GM23338 (cell line): Measurements from ENCODE around the gene NUB1. TPM values are rescaled to one million over a fixed set of nuclear protein-coding genes. Genes with fewer than 3 reads are reported as not detected.

ENCODE experiments used
- ATAC-seq: fragments of 200-7000 bp; cut with Tn5 transposase; 3 replicates; pipeline ENCODE4 v1.9.1; 2020
- DNase-seq: peaks from one replicate; pipeline ENCODE4 v3.0.0-alpha.2; 2015; ENCODE audit warnings: low spot score
- H2AFZ ChIP-seq: fragments of 200-600 bp; sonication (generic); 2 replicates; pipeline ENCODE4 v1.8.0; 2016; ENCODE audit warnings: antibody characterized with exemption, mild to moderate bottlenecking, moderate library complexity
- H3F3A ChIP-seq: fragments of 200-600 bp; sonication (generic); replicated peaks from 2 replicates; pipeline ENCODE4 v1.8.0; 2017; ENCODE audit warnings: antibody characterized with exemption, mixed run types, low read depth
- H3K27ac ChIP-seq: fragments of 200-600 bp; sonication (generic); 2 replicates; pipeline ENCODE4 v1.6.1; 2016; ENCODE audit warnings: low read depth
- H3K27me3 ChIP-seq: fragments of 200-600 bp; sonication (generic); 2 replicates; pipeline ENCODE4 v1.8.0; 2016; ENCODE audit warnings: mild to moderate bottlenecking, mixed run types, moderate library complexity; ENCODE audit not compliant: insufficient read depth
- H3K36me3 ChIP-seq: fragments of 200-600 bp; sonication (generic); 2 replicates; pipeline ENCODE4 v1.8.0; 2016; ENCODE audit warnings: mild to moderate bottlenecking; ENCODE audit not compliant: insufficient read depth
- H3K4me1 ChIP-seq: fragments of 200-600 bp; sonication (generic); 2 replicates; pipeline ENCODE4 v1.8.0; 2016; ENCODE audit warnings: mild to moderate bottlenecking, moderate library complexity; ENCODE audit not compliant: insufficient read depth
- H3K4me2 ChIP-seq: fragments of 200-600 bp; sonication (generic); 2 replicates; pipeline ENCODE4 v1.7.1; 2017; ENCODE audit warnings: mixed run types
- H3K4me3 ChIP-seq: fragments of 200-600 bp; sonication (generic); 2 replicates; pipeline ENCODE4 v1.6.1; 2016; ENCODE audit warnings: mixed run types
- H3K79me2 ChIP-seq: fragments of 200-600 bp; sonication (generic); replicated peaks from 2 replicates; pipeline ENCODE4 v1.8.0; 2017; ENCODE audit warnings: mild to moderate bottlenecking; ENCODE audit not compliant: insufficient read depth
- H3K9me2 ChIP-seq: fragments of 200-600 bp; sonication (generic); 2 replicates; pipeline ENCODE4 v1.8.0; 2017; ENCODE audit not compliant: insufficient read depth
- H4K20me1 ChIP-seq: fragments of 200-600 bp; sonication (generic); replicated peaks from 2 replicates; pipeline ENCODE4 v1.8.0; 2017; ENCODE audit warnings: mild to moderate bottlenecking; ENCODE audit not compliant: insufficient read depth
- H3K27ac Mint-ChIP-seq: 2 replicates; pipeline ENCODE4 v1.8.0; 2020; ENCODE audit warnings: inconsistent platforms, mild to moderate bottlenecking, moderate library complexity, mixed read lengths
- H3K27me3 Mint-ChIP-seq: 3 replicates; pipeline ENCODE4 v1.8.0; 2022; ENCODE audit warnings: low read depth, mild to moderate bottlenecking, moderate library complexity, mixed read lengths, inconsistent platforms; ENCODE audit not compliant: insufficient read depth, poor library complexity
- H3K36me3 Mint-ChIP-seq: 3 replicates; pipeline ENCODE4 v1.8.0; 2021; ENCODE audit warnings: low read depth, mild to moderate bottlenecking, inconsistent platforms, moderate library complexity, mixed read lengths
- H3K4me1 Mint-ChIP-seq: 3 replicates; pipeline ENCODE4 v1.8.0; 2020; ENCODE audit warnings: mild to moderate bottlenecking, inconsistent platforms, mixed read lengths
- H3K4me3 Mint-ChIP-seq: 3 replicates; pipeline ENCODE4 v1.8.0; 2021; ENCODE audit warnings: moderate library complexity, mild to moderate bottlenecking, inconsistent platforms, mixed read lengths
- H3K9me3 Mint-ChIP-seq: 3 replicates; pipeline ENCODE4 v1.8.0; 2020; ENCODE audit warnings: moderate library complexity, mild to moderate bottlenecking, inconsistent platforms, mixed read lengths
- ETS1 ChIP-seq: IDR thresholded peaks from 2 replicates; pipeline ENCODE4 v1.6.1; 2016; ENCODE audit warnings: antibody characterized with exemption
- EZH2phosphoT487 ChIP-seq: fragments of 200-600 bp; sonication (generic); IDR thresholded peaks from one replicate; pipeline ENCODE4 v1.8.1; 2018; ENCODE audit warnings: antibody characterized with exemption; ENCODE audit not compliant: unreplicated experiment
- JUNB ChIP-seq: IDR thresholded peaks from one replicate; pipeline ENCODE4 v1.6.1; 2016; ENCODE audit warnings: antibody characterized with exemption; ENCODE audit not compliant: unreplicated experiment
- NANOG ChIP-seq: IDR thresholded peaks from 2 replicates; pipeline ENCODE4 v1.6.1; 2016; ENCODE audit warnings: antibody characterized with exemption, borderline replicate concordance
- POLR2AphosphoS5 ChIP-seq: IDR thresholded peaks from 2 replicates; pipeline ENCODE4 v1.6.1; 2016; ENCODE audit warnings: antibody characterized with exemption, low read depth
- REST ChIP-seq: IDR thresholded peaks from one replicate; pipeline ENCODE4 v1.6.1; 2018; ENCODE audit warnings: antibody characterized with exemption; ENCODE audit not compliant: unreplicated experiment
- STAT1 ChIP-seq: IDR thresholded peaks from one replicate; pipeline ENCODE4 v1.6.1; 2016; ENCODE audit warnings: antibody characterized with exemption; ENCODE audit not compliant: unreplicated experiment
- ZNF114 ChIP-seq: fragments of 250-450 bp; sonication (Bioruptor Pico); IDR thresholded peaks from 2 replicates; pipeline ENCODE4 v1.5.0; 2020; ENCODE audit warnings: mild to moderate bottlenecking, moderate library complexity
- ZNF331 ChIP-seq: fragments of 250-450 bp; sonication (Bioruptor Pico); IDR thresholded peaks from 2 replicates; pipeline ENCODE4 v1.5.0; 2020; ENCODE audit warnings: low read depth, mild to moderate bottlenecking, moderate library complexity
- polyA plus RNA-seq: library from polyadenylated mRNA; unstranded; fragments of >200 nt; fragmentation: Nextera tagmentation; extraction: Ambion mirVana; gene quantifications from 2 replicates; pipeline ENCODE4 v1.2.1, GENCODE V29; 2016
- total RNA-seq: library from RNA; depleted of rRNA; stranded (reverse); fragments of >200 nt; shearing (Covaris generic); gene quantifications from 2 replicates; pipeline ENCODE4 v1.2.3, GENCODE V29; 2014

The NUB1 gene
- total and polyA plus RNA-seq, 2 experiments from 2014 or later = 31.8 to 42.3 TPM

DNA sequence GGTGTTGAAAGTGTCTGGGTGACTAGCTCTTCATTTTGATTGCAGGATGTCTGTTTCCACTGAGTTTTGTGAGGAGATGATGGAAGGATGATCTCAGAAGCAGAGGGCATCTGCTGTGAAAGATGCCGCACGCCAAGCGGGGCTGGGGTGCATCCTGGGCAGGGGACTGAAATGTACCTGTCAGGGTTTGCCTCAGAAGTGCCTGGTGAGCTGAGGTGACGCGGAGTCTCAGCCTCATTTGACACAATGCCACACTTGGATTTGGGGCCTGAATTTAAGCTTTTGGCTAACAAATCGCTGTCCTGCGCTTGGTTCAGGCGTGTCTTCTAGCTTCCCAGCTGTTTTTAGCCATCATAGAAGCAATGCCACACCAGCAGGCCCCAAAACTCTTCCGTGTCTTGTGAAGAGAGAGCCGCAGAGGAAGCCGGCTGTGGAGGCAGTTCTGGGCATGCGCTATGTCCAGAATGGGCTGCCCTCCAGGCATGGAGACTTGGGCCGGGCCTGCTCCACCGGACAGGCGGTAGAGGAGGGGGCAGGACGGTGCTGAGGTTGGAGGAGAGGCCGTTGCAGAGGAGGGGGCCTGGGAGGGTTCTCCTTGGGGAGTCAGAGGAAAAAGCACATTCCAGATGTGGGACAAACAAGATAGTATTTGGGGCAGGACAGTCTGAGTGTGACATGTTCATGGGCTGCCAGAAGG lies 37.0 kb downstream of the NUB1 start:
- H3K4me3 Mint-ChIP-seq = no peak overlapping the region
- Histone ChIP-seq H3K27me3 (peaks cover 20% of the 10 kb centered on the region), H3K4me1 (peaks cover 18% of the 10 kb centered on the region), H3K4me2 (no peak overlapping the region), H2AFZ (no peak overlapping the region), H3K27ac (no peak overlapping the region), H3F3A (peaks cover 11% of the 10 kb centered on the region; the same call in 1 of the 2 replicates), H3K36me3 (no peaks in the 10 kb centered on the region; the same call in 1 of the 2 replicates), H3K4me3 (no peak overlapping the region), H3K79me2 (no peaks in the 10 kb centered on the region), H3K9me2 (no peaks in the 10 kb centered on the region), H4K20me1 (no peaks in the 10 kb centered on the region; the same call in 1 of the 2 replicates)
- no peak overlapping the region for H3K27ac Mint-ChIP-seq
- no peak for ATAC-seq
- H3K36me3 Mint-ChIP-seq = peaks cover 7% of the 10 kb centered on the region; the same call in 2 of the 3 replicates
- peaks cover 25% of the 10 kb centered on the region for H3K4me1 Mint-ChIP-seq
- no peak for DNase-seq
- peaks cover 34% of the 10 kb centered on the region for H3K27me3 Mint-ChIP-seq
- H3K9me3 Mint-ChIP-seq = no peaks in the 10 kb centered on the region
- TF ChIP-seq REST (no peak), EZH2phosphoT487 (no peak), JUNB (no peak), ETS1 (no peak), ZNF114 (CRISPR knock-in tag) (no peak)

DNA sequence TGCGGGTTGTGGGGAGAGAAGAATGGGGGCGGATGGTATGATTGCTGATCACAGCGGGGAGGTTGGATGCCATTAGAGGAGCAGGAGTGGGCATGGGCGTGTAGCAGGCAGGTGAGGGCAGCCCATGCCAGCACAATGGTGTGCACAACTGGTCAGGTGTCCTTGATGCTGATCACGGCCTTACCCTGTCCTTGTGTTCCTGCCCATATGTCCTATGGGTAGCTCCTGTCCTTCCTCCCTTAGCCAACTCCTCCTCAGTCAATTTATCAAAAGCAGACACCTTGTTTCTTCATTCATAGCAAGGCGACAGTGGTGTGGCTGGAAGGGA lies 37.5 kb downstream of the NUB1 start:
- H3K9me3 Mint-ChIP-seq = no peaks in the 10 kb centered on the region
- H4K20me1 ChIP-seq = no peaks in the 10 kb centered on the region; the same call in 1 of the 2 replicates
- peaks cover 25% of the 10 kb centered on the region for H3K27me3 ChIP-seq
- H3K4me2 ChIP-seq = no peak overlapping the region
- H3K27me3 Mint-ChIP-seq = peaks cover 31% of the 10 kb centered on the region
- H3K4me1 ChIP-seq = peaks cover 18% of the 10 kb centered on the region
- peaks cover 7% of the 10 kb centered on the region; the same call in 2 of the 3 replicates for H3K36me3 Mint-ChIP-seq
- no peak overlapping the region for H3K4me3 Mint-ChIP-seq
- H3K4me3 ChIP-seq = no peak overlapping the region
- no peak for TF ChIP-seq NANOG
- no peak for TF ChIP-seq POLR2AphosphoS5
- no peak for TF ChIP-seq STAT1
- TF ChIP-seq REST = no peak
- no peak for TF ChIP-seq ZNF331 (CRISPR knock-in tag)
- no peaks in the 10 kb centered on the region for H3K79me2 ChIP-seq
- no peak overlapping the region for H3K27ac ChIP-seq
- peaks cover 22% of the 10 kb centered on the region for H3K4me1 Mint-ChIP-seq
- peaks cover 15% of the 10 kb centered on the region; the same call in 1 of the 2 replicates for H3F3A ChIP-seq
- DNase-seq (no peak), ATAC-seq (no peak)
- H3K9me2 ChIP-seq = no peaks in the 10 kb centered on the region
- H3K36me3 ChIP-seq = no peaks in the 10 kb centered on the region; the same call in 1 of the 2 replicates
- no peak overlapping the region; the same call in 1 of the 2 replicates for H3K27ac Mint-ChIP-seq
- no peak overlapping the region for H2AFZ ChIP-seq
